Middle frontal gyrus (tissue), 1 donor: ENCODE results near the gene TNNI3.

Experiments
- DNase-seq: peaks from one replicate; pipeline ENCODE4 v3.0.0-alpha.2; 2015; ENCODE audit warnings: low spot score; ENCODE audit errors: extremely low spot score

Gene TNNI3

GRCh38 chr19:55147545-55148251, 9.8 kb downstream of the TNNI3 start:
- no peak for DNase-seq

- no peak for DNase-seq
These were observed 10.7 kb downstream of the TNNI3 start for GRCh38 chr19:55146705-55147273.

- no peak for DNase-seq
These were observed 11.3 kb downstream of the TNNI3 start for GRCh38 chr19:55146078-55146704.

GRCh38 chr19:55145232-55145631, 12.3 kb downstream of the TNNI3 start:
- DNase-seq: no peak

GRCh38 chr19:55141696-55142095, 15.8 kb downstream of the TNNI3 start:
- no peak for DNase-seq

GRCh38 chr19:55137915-55138314, 19.6 kb downstream of the TNNI3 start:
- no peak for DNase-seq

GRCh38 chr19:55136399-55137102, 21.0 kb downstream of the TNNI3 start:
- no peak for DNase-seq

- no peak for DNase-seq
These were observed 22.8 kb downstream of the TNNI3 start for GRCh38 chr19:55134736-55135135.

- DNase-seq: no peak
These were observed 23.7 kb downstream of the TNNI3 start for GRCh38 chr19:55133639-55134444.

GRCh38 chr19:55132453-55133129, 24.9 kb downstream of the TNNI3 start:
- no peak for DNase-seq

GRCh38 chr19:55131421-55131820, 26.1 kb downstream of the TNNI3 start:
- no peak for DNase-seq

GRCh38 chr19:55119053-55119452, 38.5 kb downstream of the TNNI3 start:
- DNase-seq: no peak

- peak; percentile 75 for DNase-seq
These were observed 39.0 kb downstream of the TNNI3 start for GRCh38 chr19:55118401-55118991.

- peak; percentile 98 for DNase-seq
These were observed 39.7 kb downstream of the TNNI3 start for GRCh38 chr19:55117663-55118391.

GRCh38 chr19:55116859-55117662, 40.5 kb downstream of the TNNI3 start, which contains the start of gene PPP1R12C:
Gene PPP1R12C, minus strand, starts transcription at chr19:55117637. Its CDS starts 94 bp downstream, at chr19:55117543.
- DNase-seq: no peak

- DNase-seq: peak; percentile 62
These were observed 41.2 kb downstream of the TNNI3 start for GRCh38 chr19:55116232-55116858.

- DNase-seq: no peak
These were observed 42.0 kb downstream of the TNNI3 start for GRCh38 chr19:55115446-55116065.
